Activated CD4-positive, alpha-beta T cell treated with anti-CD3 and anti-CD28 coated beads for 36 hours (primary cell): ENCODE measurements around the gene DCC. TPM values are rescaled to one million over a fixed set of nuclear protein-coding genes. Genes with fewer than 3 reads are reported as not detected.

Source experiments
- ATAC-seq: fragments of 200-7000 bp; cut with Tn5 transposase; one replicate; pipeline ENCODE4 v1.10.0; 2021; ENCODE audit warnings: mild to moderate bottlenecking, moderate library complexity
- CTCF ChIA-PET: fragments of 350-600 bp; sonication (Branson Sonifier 250); formaldehyde crosslinking; loops from one replicate; lab custom pipeline; 2021; ENCODE audit warnings: antibody characterized with exemption; lab: Charles Lee
- POLR2A ChIA-PET: fragments of 350-600 bp; sonication (Branson Sonifier 250); formaldehyde crosslinking; loops from one replicate; lab custom pipeline; 2021; ENCODE audit warnings: antibody characterized with exemption, inconsistent platforms; lab: Charles Lee
- DNase-seq: peaks from one replicate; pipeline ENCODE4 v3.0.0-alpha.2; 2020
- H3K27ac Mint-ChIP-seq: one replicate; pipeline ENCODE4 v1.8.0; 2021; ENCODE audit warnings: mixed read lengths
- H3K27me3 Mint-ChIP-seq: one replicate; pipeline ENCODE4 v1.8.0; 2021; ENCODE audit warnings: mixed read lengths
- H3K36me3 Mint-ChIP-seq: one replicate; pipeline ENCODE4 v1.8.0; 2021; ENCODE audit warnings: low read depth, mixed read lengths
- H3K4me1 Mint-ChIP-seq: one replicate; pipeline ENCODE4 v1.8.0; 2021; ENCODE audit warnings: mixed read lengths
- H3K4me3 Mint-ChIP-seq: one replicate; pipeline ENCODE4 v1.8.0; 2021; ENCODE audit warnings: mild to moderate bottlenecking, moderate library complexity, mixed read lengths
- H3K9me3 Mint-ChIP-seq: one replicate; pipeline ENCODE4 v1.8.0; 2021; ENCODE audit warnings: low read depth, mixed read lengths
- intact Hi-C, 2 experiments: fragments of 100-400 bp; cut with DNase I in 1 of 2; cut with micrococcal nuclease in 1 of 2; formaldehyde crosslinking; loops; one replicate each; pipeline versions ENCODE4 v1.14.2 to v1.15.1; 2022 to 2024; cut with DNase I, micrococcal nuclease
- total RNA-seq, 2 experiments: library from RNA; stranded (reverse); gene quantifications; one replicate each; pipeline ENCODE4 v1.2.3, GENCODE V29; 2021

DCC gene
- total RNA-seq, 2 experiments from 2014 or later = not detected

DNA sequence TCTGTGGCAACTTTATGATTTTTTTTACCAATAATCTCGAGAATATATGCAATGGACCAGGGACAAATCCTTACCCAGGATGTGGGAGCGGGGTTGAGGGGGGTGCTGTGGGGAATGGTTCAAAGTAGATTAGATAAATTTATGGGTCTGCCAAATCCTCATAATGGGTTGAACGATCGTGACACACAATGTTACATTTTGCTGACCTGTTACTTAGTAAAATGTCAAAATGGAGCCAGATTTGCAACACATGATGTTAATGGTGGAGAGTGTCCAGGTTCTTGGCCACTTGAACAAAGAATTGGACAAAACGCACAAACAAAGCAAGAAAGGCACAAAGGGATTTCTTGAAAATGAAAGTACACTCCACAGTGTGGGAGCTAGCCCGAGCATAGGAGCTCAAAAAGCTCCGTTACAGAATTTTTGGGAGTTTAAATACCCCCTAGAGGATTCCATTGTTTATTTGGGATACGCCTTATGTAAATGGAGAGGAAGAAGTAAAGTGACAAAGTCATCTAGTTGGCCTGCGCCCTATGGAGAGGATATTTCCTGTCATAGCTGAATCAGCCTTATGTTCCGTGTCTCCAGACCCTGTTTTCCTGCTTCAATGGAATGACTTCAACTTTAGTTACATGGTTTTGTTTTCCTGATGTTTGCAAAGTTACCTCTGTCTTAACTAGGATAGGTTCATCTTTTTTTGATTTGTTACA, 776.0 kb downstream of the DCC start:
- no peak overlapping the region for H3K27ac Mint-ChIP-seq
- intact Hi-C loops = no loop called here
- H3K9me3 Mint-ChIP-seq = no peaks in the 10 kb centered on the region
- ChIA-PET CTCF (no interaction called here), POLR2A (no interaction called here)
- H3K4me3 Mint-ChIP-seq = no peak overlapping the region
- no peaks in the 10 kb centered on the region for H3K4me1 Mint-ChIP-seq
- ATAC-seq (no peak), DNase-seq (no peak)
- no peaks in the 10 kb centered on the region for H3K36me3 Mint-ChIP-seq
- H3K27me3 Mint-ChIP-seq = no peaks in the 10 kb centered on the region

DNA sequence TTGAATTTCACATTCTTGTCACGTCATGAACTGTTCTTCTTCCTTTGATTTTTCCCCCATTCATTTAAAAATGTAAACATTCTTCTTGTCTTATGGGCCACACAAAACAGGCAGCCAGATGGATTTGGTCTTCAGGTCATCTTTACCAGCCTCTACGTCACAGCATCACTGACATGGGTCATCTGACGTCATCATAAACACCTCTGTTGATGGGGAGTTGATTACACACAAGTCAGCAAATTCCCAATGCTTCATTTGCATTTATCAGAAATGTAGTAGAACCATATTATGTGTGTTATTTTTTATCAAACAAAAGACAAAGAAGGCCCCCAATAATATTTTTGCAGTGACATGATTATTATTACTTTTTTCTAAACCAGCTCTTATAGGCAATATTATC, 777.9 kb downstream of the DCC start:
- ATAC-seq = no peak
- no peak overlapping the region for H3K27ac Mint-ChIP-seq
- H3K27me3 Mint-ChIP-seq = no peaks in the 10 kb centered on the region
- intact Hi-C loops = no loop called here
- ChIA-PET CTCF (no interaction called here), POLR2A (no interaction called here)
- no peaks in the 10 kb centered on the region for H3K4me1 Mint-ChIP-seq
- DNase-seq = no peak
- no peak overlapping the region for H3K4me3 Mint-ChIP-seq
- H3K9me3 Mint-ChIP-seq = no peaks in the 10 kb centered on the region
- no peaks in the 10 kb centered on the region for H3K36me3 Mint-ChIP-seq

- Mint-ChIP-seq H3K4me3 (no peak overlapping the region), H3K27me3 (no peaks in the 10 kb centered on the region), H3K27ac (no peak overlapping the region), H3K4me1 (no peaks in the 10 kb centered on the region), H3K9me3 (no peaks in the 10 kb centered on the region), H3K36me3 (no peaks in the 10 kb centered on the region)
- CTCF ChIA-PET = no interaction called here
- ATAC-seq = no peak
- no peak for DNase-seq
- intact Hi-C loops = no loop called here
- POLR2A ChIA-PET = no interaction called here
These were observed 786.2 kb downstream of the DCC start for GRCh38 chr18:53126210-53126609.

DNA sequence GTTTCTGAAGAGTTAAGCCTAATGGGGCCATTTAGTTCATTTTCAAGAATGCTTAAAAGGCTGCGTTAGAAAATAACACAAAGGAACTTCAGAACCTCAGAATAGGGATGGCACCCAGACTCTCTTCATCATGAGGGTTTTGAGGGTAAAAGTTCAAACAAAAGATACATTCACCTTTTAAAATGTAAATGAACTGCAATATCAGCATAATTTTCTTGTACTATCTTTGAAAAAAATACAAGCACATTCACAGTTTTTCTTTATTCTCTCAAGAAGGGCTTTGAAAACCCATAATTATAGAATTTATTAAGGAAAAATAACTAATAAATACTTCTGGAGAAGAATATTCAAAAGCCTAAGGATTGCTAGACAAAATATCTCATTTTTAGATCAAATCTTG, 791.0 kb downstream of the DCC start:
- ChIA-PET POLR2A (no interaction called here), CTCF (no interaction called here)
- intact Hi-C loops = no loop called here
- no peak for DNase-seq
- Mint-ChIP-seq H3K4me1 (no peaks in the 10 kb centered on the region), H3K36me3 (no peaks in the 10 kb centered on the region), H3K27ac (no peak overlapping the region), H3K27me3 (no peaks in the 10 kb centered on the region), H3K4me3 (no peak overlapping the region), H3K9me3 (no peaks in the 10 kb centered on the region)
- ATAC-seq = no peak

- Mint-ChIP-seq H3K9me3 (peaks cover 3% of the 10 kb centered on the region), H3K27me3 (no peaks in the 10 kb centered on the region), H3K27ac (no peak overlapping the region), H3K4me1 (no peaks in the 10 kb centered on the region), H3K4me3 (no peak overlapping the region), H3K36me3 (no peaks in the 10 kb centered on the region)
- ATAC-seq = no peak
- no peak for DNase-seq
- ChIA-PET CTCF (no interaction called here), POLR2A (no interaction called here)
- intact Hi-C loops = no loop called here
These were observed 794.7 kb downstream of the DCC start for GRCh38 chr18:53134711-53135110.

DNA sequence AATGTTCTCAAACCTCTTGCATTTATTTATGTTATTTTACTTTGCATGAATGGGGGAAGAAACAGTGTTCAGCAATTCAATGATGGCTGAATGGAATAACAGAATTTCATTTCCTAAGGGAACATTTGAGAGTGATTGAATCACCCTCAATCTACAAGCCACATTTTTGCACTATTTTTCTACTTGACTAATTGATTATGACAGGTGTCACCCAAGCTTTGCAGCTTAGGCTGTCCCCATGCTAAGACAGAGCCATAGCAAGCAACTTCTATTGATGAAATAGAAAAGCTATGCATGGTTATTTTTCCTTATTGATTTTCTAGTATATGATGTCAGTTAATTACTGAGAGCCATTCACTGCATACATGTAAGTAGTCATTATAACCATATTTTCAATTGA, 795.7 kb downstream of the DCC start:
- POLR2A ChIA-PET = no interaction called here
- no peaks in the 10 kb centered on the region for H3K27me3 Mint-ChIP-seq
- H3K36me3 Mint-ChIP-seq = no peaks in the 10 kb centered on the region
- no peak overlapping the region for H3K4me3 Mint-ChIP-seq
- H3K9me3 Mint-ChIP-seq = peaks cover 3% of the 10 kb centered on the region
- H3K27ac Mint-ChIP-seq = no peak overlapping the region
- no peak for ATAC-seq
- no peak for DNase-seq
- no peaks in the 10 kb centered on the region for H3K4me1 Mint-ChIP-seq
- intact Hi-C loops = no loop called here
- CTCF ChIA-PET = no interaction called here

DNA sequence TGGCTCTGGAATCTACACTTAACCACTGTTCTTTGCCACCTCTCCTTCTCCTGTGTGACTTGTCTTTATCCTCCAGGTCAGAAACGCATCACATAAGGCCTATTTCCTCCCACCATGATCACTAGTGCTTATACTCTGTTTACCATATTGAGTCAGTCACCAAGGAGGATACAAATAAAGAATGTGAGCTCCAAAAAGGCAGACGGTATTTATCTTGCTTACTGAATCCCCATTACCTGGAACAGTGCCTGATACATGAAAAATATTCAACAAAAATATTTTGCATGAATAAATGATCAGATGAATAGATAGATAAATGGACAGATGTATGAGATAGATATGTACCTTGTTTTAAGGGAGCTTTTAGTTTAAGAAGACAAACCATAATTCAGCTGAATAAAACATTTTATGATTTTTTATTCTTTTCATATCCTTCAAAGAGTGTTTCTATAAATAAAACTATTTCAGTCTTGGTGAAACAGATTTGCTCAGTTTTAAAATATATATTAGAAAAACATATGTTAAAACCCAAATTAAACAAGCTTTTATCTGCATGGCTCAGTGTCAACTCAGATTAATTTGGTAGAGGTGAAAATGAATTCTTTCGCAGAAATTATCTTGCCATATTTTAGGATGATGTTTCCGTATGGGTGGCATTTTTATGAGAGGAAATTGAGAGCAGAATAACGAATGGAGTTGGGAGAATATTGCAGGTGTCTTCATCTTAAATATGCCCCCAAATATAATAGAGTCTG, 799.9 kb downstream of the DCC start:
- ChIA-PET CTCF (no interaction called here), POLR2A (no interaction called here)
- Mint-ChIP-seq H3K4me1 (no peaks in the 10 kb centered on the region), H3K4me3 (no peak overlapping the region), H3K9me3 (peaks cover 5% of the 10 kb centered on the region), H3K36me3 (no peaks in the 10 kb centered on the region), H3K27me3 (no peaks in the 10 kb centered on the region), H3K27ac (no peak overlapping the region)
- intact Hi-C loops = no loop called here
- DNase-seq = no peak
- ATAC-seq = no peak

DNA sequence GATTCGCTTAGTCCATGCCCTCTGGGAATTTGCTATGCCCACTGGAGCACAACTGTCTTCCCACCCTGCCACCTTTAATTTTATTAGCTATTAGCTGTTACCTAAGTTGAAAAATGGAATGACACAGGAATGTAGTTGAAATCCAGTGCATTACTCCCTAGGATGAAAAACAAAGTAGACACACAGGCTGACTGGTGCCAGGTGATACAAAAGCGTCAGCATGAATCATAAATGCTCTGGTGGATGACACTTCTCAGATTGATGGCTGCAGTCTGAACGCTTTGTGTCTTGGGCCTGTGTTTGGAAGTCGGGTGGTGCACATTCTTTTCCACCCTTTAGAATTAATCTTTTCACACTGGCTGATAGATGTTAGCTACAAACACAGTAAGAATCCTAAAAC, 802.0 kb downstream of the DCC start:
- DNase-seq (no peak), ATAC-seq (no peak)
- intact Hi-C loops = no loop called here
- Mint-ChIP-seq H3K9me3 (peaks cover 4% of the 10 kb centered on the region), H3K4me1 (no peaks in the 10 kb centered on the region), H3K36me3 (no peaks in the 10 kb centered on the region), H3K27ac (no peak overlapping the region), H3K27me3 (no peaks in the 10 kb centered on the region), H3K4me3 (no peak overlapping the region)
- ChIA-PET CTCF (no interaction called here), POLR2A (no interaction called here)

DNA sequence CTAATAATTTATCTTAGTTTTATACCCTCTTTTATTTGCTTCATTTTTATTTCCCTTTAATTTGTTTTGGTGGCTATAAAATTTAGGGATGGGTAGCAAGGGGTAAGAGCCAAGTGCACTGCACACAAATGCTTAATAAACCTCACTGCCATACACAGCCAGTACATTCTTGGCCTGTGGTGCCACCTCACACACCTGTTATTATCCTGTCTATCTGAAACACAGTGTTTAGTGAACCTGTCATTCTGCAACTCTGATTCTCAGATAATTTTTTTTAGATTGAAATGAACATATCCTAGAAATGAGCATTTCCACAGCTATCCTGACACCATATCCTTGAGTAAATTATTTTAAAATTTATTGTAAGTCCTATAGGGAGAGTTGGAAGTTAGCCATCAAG, 807.5 kb downstream of the DCC start:
- no peaks in the 10 kb centered on the region for H3K27me3 Mint-ChIP-seq
- CTCF ChIA-PET = interaction anchor here (0.7 kb wide), 1 partner anchor 280 kb away, joined by 3 read pairs; no protein-coding TSS in a partner anchor
- POLR2A ChIA-PET = no interaction called here
- DNase-seq (no peak), ATAC-seq (no peak)
- H3K4me1 Mint-ChIP-seq = no peaks in the 10 kb centered on the region
- no peaks in the 10 kb centered on the region for H3K36me3 Mint-ChIP-seq
- peaks cover 2% of the 10 kb centered on the region for H3K9me3 Mint-ChIP-seq
- no peak overlapping the region for H3K4me3 Mint-ChIP-seq
- intact Hi-C loops = no loop called here
- H3K27ac Mint-ChIP-seq = no peak overlapping the region

DNA sequence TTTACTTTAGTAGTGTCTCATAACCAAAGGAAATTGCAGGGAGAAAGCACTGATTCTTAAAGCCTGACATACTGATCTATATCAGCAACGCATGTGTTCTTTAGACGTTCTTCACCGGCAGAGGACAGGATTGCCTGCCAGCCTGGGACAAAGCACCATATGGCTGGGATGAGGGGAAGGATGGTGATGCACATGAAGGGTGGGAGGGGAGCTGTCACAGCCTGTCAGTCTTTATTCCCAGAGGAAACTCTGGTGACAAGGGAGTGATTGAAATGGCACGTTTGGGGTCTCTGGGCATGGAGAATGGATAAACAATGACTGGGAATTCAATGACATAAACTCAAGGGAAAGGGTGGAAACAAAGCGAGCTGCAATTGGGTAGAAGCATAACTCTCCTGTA, 808.1 kb downstream of the DCC start:
- Mint-ChIP-seq H3K27me3 (no peaks in the 10 kb centered on the region), H3K4me1 (no peaks in the 10 kb centered on the region), H3K27ac (no peak overlapping the region), H3K9me3 (peaks cover 2% of the 10 kb centered on the region), H3K36me3 (no peaks in the 10 kb centered on the region), H3K4me3 (no peak overlapping the region)
- CTCF ChIA-PET = interaction anchor here (0.7 kb wide), 1 partner anchor 279 kb away, joined by 3 read pairs; no protein-coding TSS in a partner anchor
- POLR2A ChIA-PET = no interaction called here
- intact Hi-C loops = no loop called here
- DNase-seq = no peak
- ATAC-seq = no peak

- POLR2A ChIA-PET = no interaction called here
- H3K27me3 Mint-ChIP-seq = no peaks in the 10 kb centered on the region
- H3K4me1 Mint-ChIP-seq = no peaks in the 10 kb centered on the region
- peaks cover 4% of the 10 kb centered on the region for H3K9me3 Mint-ChIP-seq
- intact Hi-C loops = loop anchor here in 1 of 2 experiments (10.0 kb wide), 1 partner anchor 1488 kb away; no protein-coding TSS in a partner anchor
- H3K4me3 Mint-ChIP-seq = no peak overlapping the region
- no peaks in the 10 kb centered on the region for H3K36me3 Mint-ChIP-seq
- no peak for DNase-seq
- CTCF ChIA-PET = interaction anchor here (1.0 kb wide), 1 partner anchor 29 kb away, joined by 4 read pairs; no protein-coding TSS in a partner anchor
- no peak overlapping the region for H3K27ac Mint-ChIP-seq
- ATAC-seq = no peak
These were observed 812.5 kb downstream of the DCC start for GRCh38 chr18:53152476-53152875.

DNA sequence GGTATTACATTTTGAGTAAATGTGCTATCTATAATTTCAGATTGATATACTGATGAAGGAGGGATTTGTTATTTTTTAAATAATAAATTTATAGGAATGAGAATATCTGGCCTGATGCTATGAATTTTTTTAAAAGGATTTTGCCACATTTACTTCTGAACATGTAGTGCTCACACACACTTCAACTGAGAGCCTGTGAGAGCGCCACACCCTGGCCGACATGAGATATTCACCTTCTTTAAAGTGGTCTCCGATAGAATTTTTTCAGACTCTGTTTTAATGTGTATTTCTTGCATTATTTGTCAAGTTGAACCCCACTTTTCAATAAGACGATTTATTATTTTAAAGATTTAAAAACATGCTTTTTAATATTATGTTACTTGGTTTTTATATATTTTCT, 813.3 kb downstream of the DCC start:
- Mint-ChIP-seq H3K27ac (no peak overlapping the region), H3K9me3 (peaks cover 4% of the 10 kb centered on the region), H3K4me3 (no peak overlapping the region), H3K27me3 (no peaks in the 10 kb centered on the region), H3K4me1 (no peaks in the 10 kb centered on the region), H3K36me3 (no peaks in the 10 kb centered on the region)
- ChIA-PET POLR2A (no interaction called here), CTCF (interaction anchor here (1.0 kb wide), 1 partner anchor 30 kb away, joined by 4 read pairs; no protein-coding TSS in a partner anchor)
- intact Hi-C loops = loop anchor here in 1 of 2 experiments (10.0 kb wide), 1 partner anchor 1488 kb away; no protein-coding TSS in a partner anchor
- ATAC-seq (no peak), DNase-seq (peak; percentile 45)
